GM12864 (cell line): Measurements from ENCODE around the gene APOBEC3A.

Source experiments
- DNase-seq: peaks from one replicate; pipeline ENCODE4 v3.0.0-alpha.2; 2011; ENCODE audit warnings: low read depth
- H3K4me3 ChIP-seq: 2 replicates; pipeline ENCODE4 v1.5.1; 2011; ENCODE audit warnings: mild to moderate bottlenecking, low read depth, low read length, control low read depth
- TF ChIP-seq, protein P1 (sequence below): IDR thresholded peaks from 2 replicates; pipeline ENCODE4 v1.5.1; 2011; ENCODE audit warnings: low read depth, mild to moderate bottlenecking, moderate library complexity, low read length, control low read depth, inconsistent platforms; ENCODE audit errors: missing control alignments

APOBEC3A gene

DNA sequence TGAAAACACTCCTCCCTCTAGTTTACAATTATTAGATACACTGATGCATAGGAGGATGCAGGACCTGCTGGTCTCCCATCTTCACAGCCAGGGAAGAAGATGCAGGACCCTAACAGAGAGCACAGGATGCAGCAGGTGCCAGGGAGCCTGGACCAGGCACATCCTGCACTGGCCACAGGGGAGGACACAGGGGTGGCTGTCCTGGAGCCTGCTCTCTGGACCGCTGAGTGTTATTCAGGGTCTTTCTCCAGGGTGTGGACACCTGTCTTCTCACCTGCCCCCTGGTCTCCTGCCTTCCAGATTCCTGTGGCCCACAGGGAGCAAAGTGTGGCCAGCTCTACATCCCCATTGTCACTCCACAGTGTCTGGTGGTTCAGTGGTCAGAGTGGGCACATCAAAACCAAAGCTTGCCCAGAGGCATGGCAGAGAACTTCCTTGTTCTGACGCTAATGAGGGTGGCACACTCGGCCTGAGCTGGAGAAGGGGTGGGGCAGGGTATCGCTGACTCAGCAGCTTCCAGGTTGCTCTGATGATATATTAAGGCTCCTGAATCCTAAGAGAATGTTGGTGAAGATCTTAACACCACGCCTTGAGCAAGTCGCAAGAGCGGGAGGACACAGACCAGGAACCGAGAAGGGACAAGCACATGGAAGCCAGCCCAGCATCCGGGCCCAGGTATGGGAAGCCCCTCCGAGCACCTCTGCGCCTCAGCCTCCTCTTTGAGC, at the start of gene APOBEC3A:
TSS of gene APOBEC3A (plus strand) at position 564 of the 725 bp plus-strand sequence. CDS start at position 647, 83 bp downstream.
- no peak within 1 kb of the TSS for H3K4me3 ChIP-seq
- DNase-seq, result no peak
- TF ChIP-seq, protein P1, sequence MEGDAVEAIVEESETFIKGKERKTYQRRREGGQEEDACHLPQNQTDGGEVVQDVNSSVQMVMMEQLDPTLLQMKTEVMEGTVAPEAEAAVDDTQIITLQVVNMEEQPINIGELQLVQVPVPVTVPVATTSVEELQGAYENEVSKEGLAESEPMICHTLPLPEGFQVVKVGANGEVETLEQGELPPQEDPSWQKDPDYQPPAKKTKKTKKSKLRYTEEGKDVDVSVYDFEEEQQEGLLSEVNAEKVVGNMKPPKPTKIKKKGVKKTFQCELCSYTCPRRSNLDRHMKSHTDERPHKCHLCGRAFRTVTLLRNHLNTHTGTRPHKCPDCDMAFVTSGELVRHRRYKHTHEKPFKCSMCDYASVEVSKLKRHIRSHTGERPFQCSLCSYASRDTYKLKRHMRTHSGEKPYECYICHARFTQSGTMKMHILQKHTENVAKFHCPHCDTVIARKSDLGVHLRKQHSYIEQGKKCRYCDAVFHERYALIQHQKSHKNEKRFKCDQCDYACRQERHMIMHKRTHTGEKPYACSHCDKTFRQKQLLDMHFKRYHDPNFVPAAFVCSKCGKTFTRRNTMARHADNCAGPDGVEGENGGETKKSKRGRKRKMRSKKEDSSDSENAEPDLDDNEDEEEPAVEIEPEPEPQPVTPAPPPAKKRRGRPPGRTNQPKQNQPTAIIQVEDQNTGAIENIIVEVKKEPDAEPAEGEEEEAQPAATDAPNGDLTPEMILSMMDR, result no peak

DNA sequence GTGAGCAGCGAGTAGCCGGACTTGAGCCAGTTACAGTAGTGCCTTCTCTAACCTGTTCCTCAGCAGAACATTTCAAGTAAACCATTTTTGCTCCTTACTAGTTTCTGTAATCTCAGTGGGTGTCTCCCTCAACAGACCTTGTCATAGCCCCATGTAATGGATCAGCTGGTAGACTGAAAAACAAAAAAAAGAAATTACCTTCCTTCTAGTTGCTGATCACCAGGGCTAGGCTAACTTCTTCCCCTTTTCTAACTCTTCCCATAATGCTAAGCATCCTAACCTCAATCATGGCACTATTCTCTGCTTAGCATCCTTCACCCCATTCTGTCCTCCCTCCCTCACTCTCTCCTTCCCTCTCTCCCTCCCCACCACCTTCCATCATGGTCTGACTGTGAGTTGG, 49.6 kb upstream of the APOBEC3A start:
- no peak overlapping the region for H3K4me3 ChIP-seq
- no peak for DNase-seq
- TF ChIP-seq, protein P1, result no peak

DNA sequence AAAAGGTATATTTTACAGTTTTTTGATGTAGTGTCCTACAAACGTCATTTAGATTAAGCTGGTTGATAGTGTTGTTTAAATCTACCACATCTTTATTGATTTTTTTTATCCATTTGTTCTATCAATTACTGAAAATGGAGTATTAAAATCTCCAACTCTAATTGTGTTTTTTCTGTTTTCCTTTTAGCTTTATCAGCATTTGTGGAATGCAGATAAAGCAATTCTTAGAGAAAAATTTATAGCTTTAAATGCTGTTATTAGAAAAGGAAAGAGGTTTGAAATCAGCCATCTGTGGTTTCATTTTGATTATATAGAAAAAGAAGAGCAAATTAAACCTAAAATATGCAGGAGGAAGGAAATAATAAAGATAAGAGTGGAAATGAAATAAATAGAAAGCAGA, 46.0 kb upstream of the APOBEC3A start:
- TF ChIP-seq, protein P1, result no peak
- no peak overlapping the region for H3K4me3 ChIP-seq
- no peak for DNase-seq

DNA sequence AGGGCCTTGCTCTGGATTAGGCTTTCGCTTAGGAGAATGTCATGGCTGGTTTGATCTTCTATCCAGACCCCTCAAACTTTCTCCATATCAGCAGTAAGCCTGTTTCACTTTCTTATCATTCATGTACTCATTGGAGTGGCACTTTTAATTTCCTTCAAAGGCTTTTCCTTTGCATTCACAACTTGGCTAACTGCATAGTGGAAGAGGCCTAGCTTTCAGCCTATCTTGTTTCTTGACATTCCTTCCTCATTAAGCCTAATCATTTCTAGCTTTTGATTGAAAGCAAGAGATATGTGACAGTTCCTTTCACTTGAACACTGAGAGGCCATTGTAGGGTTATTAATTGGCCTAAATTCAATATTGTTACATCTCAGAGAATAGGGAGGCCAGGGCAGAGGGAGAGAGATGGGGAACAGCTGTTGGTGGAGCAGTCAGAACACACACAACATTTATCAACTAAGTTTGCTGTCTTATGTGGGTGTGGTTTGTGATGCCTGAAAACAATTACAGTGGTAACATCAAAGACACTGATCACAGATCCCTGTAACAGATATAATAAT, 37.7 kb upstream of the APOBEC3A start:
- DNase-seq, result no peak

DNA sequence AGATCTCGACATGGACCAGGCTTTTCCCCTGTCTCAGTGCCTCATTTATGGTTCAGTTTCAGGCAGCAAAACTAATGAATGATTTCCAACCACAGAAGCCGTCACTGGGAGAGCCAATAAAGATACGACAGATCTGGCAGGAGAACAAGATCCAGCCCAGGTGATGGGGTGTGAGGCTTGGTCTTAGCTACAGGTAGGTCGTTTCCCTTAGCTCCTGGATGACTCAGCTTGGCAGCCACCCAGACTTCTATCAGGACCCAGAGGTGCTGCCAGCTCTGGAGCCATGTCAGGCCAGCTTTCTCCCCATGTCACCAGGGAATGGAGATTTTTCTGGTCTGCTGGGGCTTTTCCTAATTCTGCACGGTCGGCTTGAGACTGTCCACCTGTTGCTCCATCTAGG, 36.3 kb upstream of the APOBEC3A start:
- no peak for DNase-seq
- no peak overlapping the region for H3K4me3 ChIP-seq
- TF ChIP-seq, protein P1, result no peak

More for the DNA sequence above, 37.7 kb upstream of the APOBEC3A start:
- TF ChIP-seq, protein P1, result no peak
- no peak overlapping the region for H3K4me3 ChIP-seq

DNA sequence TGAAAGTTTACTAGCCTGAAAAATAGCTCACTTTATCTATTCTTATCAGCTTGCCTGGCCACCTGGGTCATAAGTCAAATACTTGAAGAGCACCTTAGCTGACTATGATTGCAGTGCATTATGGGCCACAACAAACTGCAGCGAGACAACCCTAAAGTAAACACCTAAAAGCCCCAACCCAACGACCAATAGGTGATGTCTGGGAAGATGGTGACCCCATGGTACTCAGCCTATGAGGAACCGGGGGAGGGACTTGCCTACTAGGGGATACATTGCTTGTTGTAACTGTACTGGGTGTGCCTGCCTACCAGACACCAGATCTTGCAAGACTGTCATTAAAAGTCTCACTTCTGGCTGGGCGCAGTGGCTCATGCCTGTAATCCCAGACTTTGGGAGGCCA, 35.6 kb upstream of the APOBEC3A start:
- no peak overlapping the region for H3K4me3 ChIP-seq
- TF ChIP-seq, protein P1, result no peak
- no peak for DNase-seq
